ENCODE measurements around the gene THNSL1. TPM values are rescaled to one million over a fixed set of nuclear protein-coding genes. Genes with fewer than 3 reads are reported as not detected.

Gene THNSL1
- total RNA-seq, 1 experiment from 2014 or later, result 5.5 TPM

GRCh38 chr10:25015828-25016375 is 510 bp upstream of the THNSL1 start, which contains the start of gene ENKUR:
Gene ENKUR (minus strand): TSS chr10:25016158. CDS start chr10:25015936, 222 bp downstream.
- ATAC-seq (peak; percentile 59), DNase-seq (ENCODE audit: low spot score) (peak; percentile 91)
- Mint-ChIP-seq H3K4me1 (peaks cover 11% of the 10 kb centered on the region), H3K27ac (peak within 1 kb of the TSS; percentile 94), H3K9me3 (peaks cover 16% of the 10 kb centered on the region), H3K4me3 (peak within 1 kb of the TSS; percentile 75), H3K27me3 (ENCODE audit: low read depth) (no peaks in the 10 kb centered on the region; the same call in 1 of the 2 replicates), H3K36me3 (peaks cover 3% of the 10 kb centered on the region; the same call in 1 of the 2 replicates)
- ChIA-PET CTCF (interaction anchor here (0.5 to 1.1 kb wide), 4 partner anchors 24 to 398 kb away, joined by 3 to 8 read pairs (median 4); no protein-coding TSS in a partner anchor), POLR2A (interaction anchor here (0.6 to 1.3 kb wide), 3 partner anchors 11 to 64 kb away, joined by 3 to 10 read pairs (median 3); partner anchors contain the start of gene PRTFDC1)
- 0 out of 2 replicates have a peak, but pooled peaks have one; percentile 22 for TF ChIP-seq ZNF512 (CRISPR knock-in tag; IDR thresholded peaks at IDR 0.05; ENCODE audit: borderline replicate concordance)
- TF ChIP-seq JUN (CRISPR knock-in tag; IDR thresholded peaks at IDR 0.05), result no peak
- TF ChIP-seq, protein P1, sequence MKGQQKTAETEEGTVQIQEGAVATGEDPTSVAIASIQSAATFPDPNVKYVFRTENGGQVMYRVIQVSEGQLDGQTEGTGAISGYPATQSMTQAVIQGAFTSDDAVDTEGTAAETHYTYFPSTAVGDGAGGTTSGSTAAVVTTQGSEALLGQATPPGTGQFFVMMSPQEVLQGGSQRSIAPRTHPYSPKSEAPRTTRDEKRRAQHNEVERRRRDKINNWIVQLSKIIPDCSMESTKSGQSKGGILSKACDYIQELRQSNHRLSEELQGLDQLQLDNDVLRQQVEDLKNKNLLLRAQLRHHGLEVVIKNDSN (CRISPR knock-in tag; IDR thresholded peaks at IDR 0.05), result no peak

DNA sequence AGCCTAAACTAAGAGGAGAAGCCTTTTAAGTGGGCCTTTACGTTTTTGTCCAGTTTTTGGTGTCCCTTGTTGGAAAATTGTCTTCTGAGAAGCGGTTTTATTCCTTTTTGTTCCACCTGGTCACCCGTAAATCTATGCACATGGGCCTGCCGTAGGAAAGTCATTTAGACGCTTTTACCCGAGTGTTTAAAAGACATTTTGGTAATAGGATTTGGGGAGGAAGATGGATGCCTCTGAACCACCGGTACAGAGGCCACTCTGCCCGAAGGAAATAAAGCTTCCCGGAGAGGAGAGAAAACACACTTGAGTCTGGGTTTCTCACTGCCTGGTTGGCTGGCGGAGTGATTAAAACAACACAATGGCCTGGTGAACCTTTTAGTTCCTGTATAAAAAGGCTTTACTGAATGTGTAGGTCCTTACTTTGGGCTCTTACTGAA is 760 bp downstream of the THNSL1 start:
- ChIA-PET POLR2A (interaction anchor here (0.6 to 1.3 kb wide), 3 partner anchors 64 to 65 kb away, joined by 3 to 10 read pairs (median 3); partner anchors contain the start of gene PRTFDC1), CTCF (no interaction called here)
- TF ChIP-seq PRDM15 (CRISPR knock-in tag; IDR thresholded peaks at IDR 0.05) (no peak), NR3C1 (CRISPR knock-in tag; conservative IDR thresholded peaks at IDR 0.05; ENCODE audit: low read depth) (no peak), TEAD4 (CRISPR knock-in tag; IDR thresholded peaks at IDR 0.05) (no peak), E2F1 (CRISPR knock-in tag; IDR thresholded peaks at IDR 0.05) (no peak), ZNF423 (CRISPR knock-in tag; IDR thresholded peaks at IDR 0.05) (no peak), GRHL2 (CRISPR knock-in tag; IDR thresholded peaks at IDR 0.05; ENCODE audit: insufficient replicate concordance, severe bottlenecking) (no peak), AR (CRISPR knock-in tag; IDR thresholded peaks at IDR 0.05) (no peak), MLX (CRISPR knock-in tag; IDR thresholded peaks at IDR 0.05) (no peak), TEAD1 (CRISPR knock-in tag; IDR thresholded peaks at IDR 0.05) (0 out of 2 replicates have a peak, but pooled peaks have one; percentile 1), MXD4 (CRISPR knock-in tag; IDR thresholded peaks at IDR 0.05; ENCODE audit: borderline replicate concordance) (no peak), PRRX2 (CRISPR knock-in tag; IDR thresholded peaks at IDR 0.05) (no peak), EMX1 (CRISPR knock-in tag; IDR thresholded peaks at IDR 0.05) (no peak), SP1 (CRISPR knock-in tag; conservative IDR thresholded peaks at IDR 0.05) (0 out of 2 replicates have a peak, but pooled peaks have one; percentile 7)
- DNase-seq (ENCODE audit: low spot score) (no peak), ATAC-seq (no peak)
- H3K4me3 Mint-ChIP-seq, result peak overlapping the region; percentile 75
- H3K27me3 Mint-ChIP-seq (ENCODE audit: low read depth), result no peaks in the 10 kb centered on the region; the same call in 1 of the 2 replicates
- H3K9me3 Mint-ChIP-seq, result peaks cover 12% of the 10 kb centered on the region
- H3K27ac Mint-ChIP-seq, result peak overlapping the region; percentile 93
- peaks cover 3% of the 10 kb centered on the region; the same call in 1 of the 2 replicates for H3K36me3 Mint-ChIP-seq
- peaks cover 11% of the 10 kb centered on the region for H3K4me1 Mint-ChIP-seq

All from WTC11 (cell line).